ENCODE results near the gene PKP4. TPM values are rescaled to one million over a fixed set of nuclear protein-coding genes. Genes with fewer than 3 reads are reported as not detected.

The PKP4 gene
- total and polyA plus RNA-seq, 9 of the 15 experiments (the other 6 are each of a cell fraction or from before 2014, with no cell fraction given) = 24.6 to 99.1 (median 74.0) TPM

DNA sequence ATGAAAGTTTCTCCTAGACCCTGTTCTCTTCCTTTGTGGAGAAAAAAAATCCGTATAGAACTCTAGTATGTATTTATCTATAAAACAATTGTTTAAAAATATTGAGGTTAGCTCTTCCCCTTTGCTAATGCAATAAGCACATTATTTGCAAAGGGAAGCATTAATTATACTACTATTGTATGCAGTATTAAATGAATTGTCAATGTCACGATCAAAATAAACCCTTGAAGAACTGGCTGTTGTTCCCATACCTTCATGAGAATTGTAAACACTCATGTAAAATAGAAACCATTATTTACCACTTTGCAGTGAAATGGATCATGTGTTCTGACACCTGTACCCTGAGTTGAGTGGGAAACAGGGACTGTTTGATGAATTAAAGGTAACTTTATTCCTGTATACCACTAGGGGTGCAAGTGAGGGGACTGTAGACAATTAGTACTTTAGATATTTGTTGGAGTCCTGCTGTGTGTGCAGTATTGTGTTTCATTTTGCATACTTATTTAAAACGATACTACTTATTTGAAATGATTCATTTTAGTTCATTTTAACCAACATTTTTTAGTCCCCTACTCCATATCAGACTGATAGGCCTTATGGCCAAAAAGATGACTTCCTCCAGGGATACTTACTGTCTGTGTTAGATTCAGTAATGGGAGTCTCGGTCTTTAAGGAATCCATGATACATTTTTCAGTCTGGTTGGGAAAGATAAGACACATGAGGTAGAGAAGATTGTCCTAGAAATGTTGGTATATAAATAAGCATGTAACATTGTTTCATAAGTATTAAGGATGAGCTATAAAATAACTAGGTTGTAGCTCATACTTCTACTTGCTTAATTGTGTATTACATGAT, 7.9 kb downstream of the PKP4 start (continued):
- TF ChIP-seq RAD21 (CRISPR knock-in tag; conservative IDR thresholded peaks at IDR 0.05 in 1 of 2, IDR thresholded peaks at IDR 0.05 in 1 of 2) (peak; percentile 21 to 42; a peak in 3 of 4 replicates), ILF3 (IDR thresholded peaks at IDR 0.05; ENCODE audit: borderline replicate concordance) (no peak), TCF3 (CRISPR knock-in tag; IDR thresholded peaks at IDR 0.05) (peak; percentile 75), ZNF197 (CRISPR knock-in tag; IDR thresholded peaks at IDR 0.05; ENCODE audit: low read depth) (no peak), JUND (IDR thresholded peaks at IDR 0.05; ENCODE audit: borderline replicate concordance, low read depth, low read length) (no peak), JUND (tag; IDR thresholded peaks at IDR 0.05; ENCODE audit: borderline replicate concordance, low read depth, low read length) (no peak), PREB (CRISPR knock-in tag; IDR thresholded peaks at IDR 0.05) (no peak), ZNF212 (CRISPR knock-in tag; IDR thresholded peaks at IDR 0.05) (no peak), ZNF512 (tag; IDR thresholded peaks at IDR 0.05) (no peak), ZFP1 (CRISPR knock-in tag; IDR thresholded peaks at IDR 0.05) (no peak), OTX1 (CRISPR knock-in tag; IDR thresholded peaks at IDR 0.05) (no peak), BCL6 (CRISPR knock-in tag; IDR thresholded peaks at IDR 0.05) (no peak), KAT8 (IDR thresholded peaks at IDR 0.05; ENCODE audit: low read depth) (no peak), THRAP3 (IDR thresholded peaks at IDR 0.05; ENCODE audit: borderline replicate concordance) (0 out of 2 replicates have a peak, but pooled peaks have one; percentile 10), E2F3 (CRISPR knock-in tag; IDR thresholded peaks at IDR 0.05) (no peak), ELF4 (CRISPR knock-in tag; IDR thresholded peaks at IDR 0.05) (no peak), CBX2 (IDR thresholded peaks at IDR 0.05; ENCODE audit: insufficient read depth, low read length, poor library complexity, severe bottlenecking) (no peak), DPF2 (IDR thresholded peaks at IDR 0.05) (peak; percentile 40; the same call in 1 of the 2 replicates), ZNF184 (CRISPR knock-in tag; IDR thresholded peaks at IDR 0.05) (no peak), HLTF (IDR thresholded peaks at IDR 0.05) (no peak), ZBTB33 (CRISPR knock-in tag; IDR thresholded peaks at IDR 0.05) (no peak), ZNF75A (CRISPR knock-in tag; IDR thresholded peaks at IDR 0.05) (no peak)
